ENCODE results near the gene CATSPER3. TPM values are rescaled to one million over a fixed set of nuclear protein-coding genes. Genes with fewer than 3 reads are reported as not detected.

The CATSPER3 gene
- total RNA-seq, 1 experiment from 2014 or later, result not detected

- no peak for DNase-seq (ENCODE audit: low spot score)
These were observed 43.0 kb downstream of the CATSPER3 start for GRCh38 chr5:135010502-135011354.

- no peak for DNase-seq (ENCODE audit: low spot score)
These were observed 43.8 kb downstream of the CATSPER3 start for GRCh38 chr5:135011355-135012032.

- DNase-seq (ENCODE audit: low spot score), result no peak
These were observed 44.4 kb downstream of the CATSPER3 start for GRCh38 chr5:135012033-135012588.

GRCh38 chr5:135012951-135013391, 45.3 kb downstream of the CATSPER3 start:
- DNase-seq (ENCODE audit: low spot score), result no peak

GRCh38 chr5:135013445-135013844, 45.7 kb downstream of the CATSPER3 start:
- no peak for DNase-seq (ENCODE audit: low spot score)

- no peak for DNase-seq (ENCODE audit: low spot score)
These were observed 46.4 kb downstream of the CATSPER3 start for GRCh38 chr5:135013947-135014570.

GRCh38 chr5:135015942-135016341, 48.2 kb downstream of the CATSPER3 start:
- no peak for DNase-seq (ENCODE audit: low spot score)

- DNase-seq (ENCODE audit: low spot score), result no peak
These were observed 49.2 kb downstream of the CATSPER3 start for GRCh38 chr5:135016861-135017290.

- DNase-seq (ENCODE audit: low spot score), result no peak
These were observed 50.8 kb downstream of the CATSPER3 start for GRCh38 chr5:135018457-135018856.

GRCh38 chr5:135019314-135019713, 51.6 kb downstream of the CATSPER3 start:
- no peak for DNase-seq (ENCODE audit: low spot score)

GRCh38 chr5:135020111-135020895, 52.6 kb downstream of the CATSPER3 start:
- DNase-seq (ENCODE audit: low spot score), result no peak

GRCh38 chr5:135024956-135025729, 57.4 kb downstream of the CATSPER3 start:
- DNase-seq (ENCODE audit: low spot score), result no peak

GRCh38 chr5:135025730-135026644, 58.3 kb downstream of the CATSPER3 start:
- DNase-seq (ENCODE audit: low spot score), result no peak

- DNase-seq (ENCODE audit: low spot score), result no peak
These were observed 59.0 kb downstream of the CATSPER3 start for GRCh38 chr5:135026645-135027265.

- no peak for DNase-seq (ENCODE audit: low spot score)
These were observed 59.6 kb downstream of the CATSPER3 start for GRCh38 chr5:135027266-135027696.

- no peak for DNase-seq (ENCODE audit: low spot score)
These were observed 60.2 kb downstream of the CATSPER3 start for GRCh38 chr5:135027697-135028615.

- DNase-seq (ENCODE audit: low spot score), result no peak
These were observed 61.2 kb downstream of the CATSPER3 start for GRCh38 chr5:135028791-135029476.

Measured in H4 (cell line).